HepG2 (cell line): ENCODE measurements around the gene SLC13A2. TPM values are rescaled to one million over a fixed set of nuclear protein-coding genes. Genes with fewer than 3 reads are reported as not detected.

Source experiments
- ATAC-seq: fragments of 200-7000 bp; cut with Tn5 transposase; 3 replicates; pipeline ENCODE4 v1.9.1; 2020; ENCODE audit warnings: mild to moderate bottlenecking, moderate library complexity
- BruUV-seq: library from RNA; stranded (reverse); fragments of 400-500 nt; replicated peaks from 2 replicates; lab custom pipeline; 2021; lab: Mats Ljungman, UMichigan
- CTCF ChIA-PET: fragments of 300-600 bp; formaldehyde crosslinking; extraction: SDS; loops from one replicate; lab custom pipeline; 2021; ENCODE audit warnings: low total read pairs, inconsistent platforms, low intra/inter-chr PET ratio; lab: Yijun Ruan, JAX
- POLR2A ChIA-PET: fragments of 350-600 bp; sonication (Branson Sonifier 250); formaldehyde crosslinking; loops from one replicate; lab custom pipeline; 2020; ENCODE audit warnings: antibody characterized with exemption, inconsistent platforms; lab: Yijun Ruan, JAX
- DNase-seq: peaks from one replicate; pipeline ENCODE4 v3.0.0-alpha.2; 2015; ENCODE audit warnings: low spot score
- FAIRE-seq: peaks from 3 replicates; lab custom pipeline; 2011; peaks lifted over from hg19 to GRCh38; lab: Jason Lieb, UNC
- H2AFZ ChIP-seq: one replicate; pipeline ENCODE4 v1.6.1; 2011; ENCODE audit warnings: low read length, inconsistent platforms
- H3K27ac ChIP-seq: fragments of 300-600 bp; 3 replicates; pipeline ENCODE4 v1.8.0; 2011; ENCODE audit warnings: mixed run types, mild to moderate bottlenecking, mixed read lengths, low read length, inconsistent platforms; ENCODE audit not compliant: insufficient read depth; ENCODE audit errors: extremely low read length
- H3K27me3 ChIP-seq, 2 experiments: fragments of 200-600 bp in 1 of 2; 2 replicates in 1 of 2; 3 replicates in 1 of 2; pipeline versions ENCODE4 v1.6.0 to v1.8.0; 2011; ENCODE audit warnings: low read length in 2 of 2, mild to moderate bottlenecking in 2 of 2, moderate library complexity in 2 of 2, inconsistent platforms in 1 of 2; ENCODE audit not compliant: insufficient read depth in 2 of 2, control insufficient read depth in 1 of 2
- H3K36me3 ChIP-seq, 2 experiments: fragments of 200-600 bp in 1 of 2; replicated peaks in 1 of 2; 2 replicates in 1 of 2; 3 replicates in 1 of 2; pipeline versions ENCODE4 v1.5.1 to v1.8.0; 2011; ENCODE audit warnings: low read length in 2 of 2, inconsistent platforms in 1 of 2; ENCODE audit not compliant: insufficient read depth in 2 of 2, control insufficient read depth in 1 of 2
- H3K4me1 ChIP-seq: 2 replicates; pipeline ENCODE4 v1.5.1; 2012; ENCODE audit warnings: low read length, inconsistent platforms; ENCODE audit not compliant: insufficient read depth
- H3K4me2 ChIP-seq: 2 replicates; pipeline ENCODE4 v1.6.0; 2011; ENCODE audit warnings: low read depth, low read length, inconsistent platforms
- H3K4me3 ChIP-seq, 3 experiments: fragments of 200-600 bp in 1 of 3; sonication (generic), shearing (Covaris generic) in 1 of 3; replicated peaks in 1 of 3; 2 replicates each; pipeline ENCODE4 v1.5.1; 2011 to 2016; ENCODE audit warnings: low read length in 3 of 3, inconsistent platforms in 2 of 3, low read depth in 2 of 3, mild to moderate bottlenecking in 2 of 3, control low read depth in 1 of 3, mixed read lengths in 1 of 3; ENCODE audit not compliant: insufficient read depth in 1 of 3
- H3K79me2 ChIP-seq: one replicate; pipeline ENCODE4 v1.6.1; 2011; ENCODE audit warnings: low read length, inconsistent platforms; ENCODE audit not compliant: insufficient read depth
- H3K9ac ChIP-seq: 2 replicates; pipeline ENCODE4 v1.6.0; 2011; ENCODE audit warnings: mild to moderate bottlenecking, low read depth, low read length, inconsistent platforms; ENCODE audit not compliant: insufficient read depth
- H3K9me3 ChIP-seq: 2 replicates; pipeline ENCODE4 v1.5.1; 2012; ENCODE audit warnings: mild to moderate bottlenecking, low read length
- H4K20me1 ChIP-seq: 2 replicates; pipeline ENCODE4 v1.6.0; 2011; ENCODE audit warnings: inconsistent platforms, mild to moderate bottlenecking, low read length, moderate library complexity; ENCODE audit not compliant: insufficient read depth
- FOXA1 ChIP-seq, 2 experiments: fragments of 450-650 bp in 1 of 2; sonication (generic) in 1 of 2; formaldehyde crosslinking in 1 of 2; IDR thresholded peaks; 2 replicates each; pipeline versions ENCODE4 v1.4.0 to v1.6.1; 2016 to 2020; ENCODE audit warnings: missing genetic modification reagents in 1 of 2
- HBP1 ChIP-seq: IDR thresholded peaks from 2 replicates; pipeline ENCODE4 v1.6.1; 2016; ENCODE audit warnings: low read depth, control low read depth
- HMGXB3 ChIP-seq: sonication (generic); formaldehyde crosslinking; IDR thresholded peaks from 2 replicates; pipeline ENCODE4 v1.4.0; 2020; ENCODE audit warnings: missing genetic modification reagents, borderline replicate concordance
- KDM2A ChIP-seq: sonication (generic); formaldehyde crosslinking; IDR thresholded peaks from 2 replicates; pipeline ENCODE4 v1.4.0; 2020; ENCODE audit warnings: low read depth, missing genetic modification reagents, borderline replicate concordance
- MAZ ChIP-seq, 2 experiments: sonication (generic) in 1 of 2; formaldehyde crosslinking in 1 of 2; IDR thresholded peaks; 2 replicates each; pipeline versions ENCODE4 v1.5.0 to v1.6.1; 2012 to 2020; ENCODE audit warnings: low read depth in 2 of 2, mild to moderate bottlenecking in 2 of 2, borderline replicate concordance in 1 of 2, improper control_type of control experiment in 1 of 2, low read length in 1 of 2, missing genetic modification reagents in 1 of 2, moderate library complexity in 1 of 2
- PITX1 ChIP-seq: sonication (generic); formaldehyde crosslinking; IDR thresholded peaks from 2 replicates; pipeline ENCODE4 v1.5.1; 2020; ENCODE audit warnings: mild to moderate bottlenecking, missing genetic modification reagents
- RAD21 ChIP-seq: fragments of 450-650 bp; formaldehyde crosslinking; IDR thresholded peaks from 2 replicates; pipeline ENCODE4 v1.5.0; 2020; ENCODE audit warnings: mild to moderate bottlenecking
- STAG1 ChIP-seq: sonication (generic); formaldehyde crosslinking; IDR thresholded peaks from 2 replicates; pipeline ENCODE4 v1.4.0; 2020; ENCODE audit warnings: missing genetic modification reagents
- ZFP91 ChIP-seq: sonication (generic); formaldehyde crosslinking; IDR thresholded peaks from 2 replicates; pipeline ENCODE4 v1.9.0; 2022; ENCODE audit warnings: missing genetic modification reagents, mild to moderate bottlenecking, borderline replicate concordance
- ZNF652 ChIP-seq: IDR thresholded peaks from 2 replicates; pipeline ENCODE4 v1.6.1; 2016; ENCODE audit warnings: low read depth, borderline replicate concordance
- ZNF691 ChIP-seq: sonication (generic); formaldehyde crosslinking; IDR thresholded peaks from 2 replicates; pipeline ENCODE4 v1.4.0; 2020; ENCODE audit warnings: missing genetic modification reagents, low read depth, mild to moderate bottlenecking, borderline replicate concordance
- ZNF788 ChIP-seq: sonication (generic); formaldehyde crosslinking; IDR thresholded peaks from 2 replicates; pipeline ENCODE4 v1.5.0; 2020; ENCODE audit warnings: mild to moderate bottlenecking, missing genetic modification reagents, borderline replicate concordance
- WGBS: methylation state at CpG from one replicate; pipeline ENCODE4 v1.1.6; 2017; ENCODE audit warnings: low lambda C conversion rate; 5-methylcytosine and 5-hydroxymethylcytosine counted together
- in situ Hi-C: cut with HindIII; loops from 2 replicates; pipeline ENCODE4 v1.10.0; 2017; ENCODE audit warnings: low pct_unique_long_range_greater_than_20kb; ENCODE audit not compliant: extremely low pct_ligation_motif_present
- intact Hi-C: fragments of 100-400 bp; cut with micrococcal nuclease; formaldehyde crosslinking; loops from one replicate; pipeline ENCODE4 v1.10.0; 2022; ENCODE audit not compliant: unreplicated experiment
- polyA plus RNA-seq, 8 experiments: library from polyadenylated mRNA; depleted of rRNA in 3 of 8; stranded (reverse) in 7 of 8; unstranded in 1 of 8; fragments of >200 nt; fragmentation: Illumina TruSeq in 4 of 8; extraction: Trizol in 4 of 8; gene quantifications; 2 replicates each; pipeline versions ENCODE4 v1.2.1 to v1.2.3, GENCODE V29; 2011 to 2016; ENCODE audit warnings: low read depth in 4 of 8, missing spikeins in 1 of 8, mixed read lengths in 1 of 8; ENCODE audit not compliant: insufficient read depth in 1 of 8
- total RNA-seq, 5 experiments: library from RNA; depleted of rRNA; stranded (reverse); fragments of >200 nt; fragmentation: Illumina TruSeq; extraction: Trizol; gene quantifications; 2 replicates each; pipeline ENCODE4 v1.2.3, GENCODE V29; 2016; ENCODE audit warnings: low read depth in 1 of 5

SLC13A2 gene
- total and polyA plus RNA-seq, 2 of the 13 experiments (the other 11 are each of a cell fraction or from before 2014, with no cell fraction given) = 0.07 TPM; not detected in 1

- Histone ChIP-seq H2AFZ (no peak overlapping the region), H3K27me3 (peaks cover 1 to 6% of the 10 kb centered on the region in 2 experiments; a peak in 1 of 5 replicates), H4K20me1 (no peaks in the 10 kb centered on the region), H3K27ac (no peak overlapping the region), H3K9me3 (no peaks in the 10 kb centered on the region), H3K79me2 (no peaks in the 10 kb centered on the region), H3K9ac (no peak overlapping the region), H3K4me2 (no peak overlapping the region), H3K36me3 (no peaks in the 10 kb centered on the region), H3K4me1 (peaks cover 15% of the 10 kb centered on the region), H3K4me3 (no peak overlapping the region)
- WGBS = 27% methylated on average over 6 of the region's 15 CpGs
- DNase-seq (peak; percentile 27), FAIRE-seq (peak; percentile 60), ATAC-seq (peak; percentile 79)
- ChIA-PET CTCF (interaction anchor here (0.6 to 2.0 kb wide), 4 partner anchors 40 to 119 kb away, joined by 3 to 45 read pairs (median 4); partner anchors contain the start of gene RSKR), POLR2A (no interaction called here)
- intact Hi-C loops = loop anchor here (1.0 kb wide), 2 partner anchors 46 to 119 kb away; no protein-coding TSS in a partner anchor
- BruUV-seq = no TSS peak
- in situ Hi-C loops = loop anchor here (5.0 kb wide), 2 partner anchors 38 to 118 kb away; partner anchors contain the start of gene RSKR
- TF ChIP-seq HMGXB3 (CRISPR knock-in tag) (no peak), ZFP91 (CRISPR knock-in tag) (0 out of 2 replicates have a peak, but pooled peaks have one; percentile 24), KDM2A (CRISPR knock-in tag) (peak; percentile 53), FOXA1 (IDR thresholded peaks at IDR 0.05) (no peak), FOXA1 (CRISPR knock-in tag; IDR thresholded peaks at IDR 0.05) (peak; percentile 64), MAZ (IDR thresholded peaks at IDR 0.05; ENCODE audit: borderline replicate concordance, low read depth, low read length) (no peak), MAZ (CRISPR knock-in tag; IDR thresholded peaks at IDR 0.05; ENCODE audit: low read depth) (0 out of 2 replicates have a peak, but pooled peaks have one; percentile 47), ZNF652 (CRISPR knock-in tag) (no peak), PITX1 (peak; percentile 22; the same call in 1 of the 2 replicates), ZNF691 (CRISPR knock-in tag) (peak; percentile 46; the same call in 1 of the 2 replicates), STAG1 (CRISPR knock-in tag) (peak; percentile 94), ZNF788 (CRISPR knock-in tag) (peak; percentile 52; the same call in 1 of the 2 replicates), HBP1 (0 out of 2 replicates have a peak, but pooled peaks have one; percentile 50), RAD21 (peak; percentile 88)
These were observed 21.2 kb downstream of the SLC13A2 start for GRCh38 chr17:28494445-28495188.
